GM04503 (cell line): Measurements from ENCODE around the gene ACAN.

Source experiments
- DNase-seq: peaks from one replicate; pipeline ENCODE4 v3.0.0-alpha.2; 2012; ENCODE audit warnings: low read depth

ACAN gene

DNA sequence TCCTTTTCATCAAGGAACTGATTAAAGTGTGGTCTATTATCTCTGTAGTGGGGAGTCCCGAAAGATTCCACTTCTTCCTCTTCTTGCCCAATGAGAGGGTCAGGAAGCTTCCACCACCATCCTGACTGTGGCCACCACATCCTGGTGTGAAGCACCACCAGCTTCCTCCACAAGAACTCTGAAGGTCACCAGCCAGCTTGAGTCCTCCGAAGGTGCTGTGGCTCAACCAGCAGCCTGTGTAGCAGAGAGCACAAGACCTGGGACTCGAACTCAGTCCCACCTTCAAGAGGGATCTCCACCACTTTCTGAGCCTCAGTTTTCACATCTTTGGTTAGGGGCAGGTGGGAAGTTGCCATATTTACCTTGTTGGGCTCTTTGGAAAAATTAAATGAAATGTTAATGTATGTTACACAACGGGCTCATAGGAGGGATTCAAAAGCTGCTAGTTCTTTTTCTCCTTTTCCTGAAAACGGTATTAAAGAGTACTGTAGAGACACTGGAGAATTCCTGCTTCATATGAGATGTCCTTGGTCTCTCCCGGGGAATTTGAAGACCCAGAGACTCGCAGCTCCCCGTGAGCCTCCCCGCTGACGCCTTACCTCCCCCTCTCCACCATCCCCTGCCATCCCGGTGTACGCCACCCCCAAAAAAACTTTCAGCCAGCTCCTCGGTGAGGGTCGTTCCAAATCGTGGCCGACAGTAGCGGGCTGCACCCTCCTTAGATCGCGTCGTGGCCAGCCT, 816 bp upstream of the ACAN start:
- DNase-seq: no peak

DNA sequence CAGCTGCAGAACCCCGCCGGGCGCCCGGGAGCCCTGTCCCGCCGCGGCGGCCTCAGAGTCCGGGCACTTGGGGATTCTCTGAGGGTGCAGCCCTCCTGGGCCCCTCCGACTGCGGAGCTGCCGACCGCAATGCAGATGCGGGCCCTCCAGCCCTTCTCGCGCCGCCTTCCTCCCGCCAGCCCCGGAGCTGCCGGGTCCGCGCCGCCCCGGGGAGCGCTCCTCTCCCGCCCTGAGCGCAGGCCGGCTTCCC, 320 bp upstream of the ACAN start:
- DNase-seq: no peak

DNA sequence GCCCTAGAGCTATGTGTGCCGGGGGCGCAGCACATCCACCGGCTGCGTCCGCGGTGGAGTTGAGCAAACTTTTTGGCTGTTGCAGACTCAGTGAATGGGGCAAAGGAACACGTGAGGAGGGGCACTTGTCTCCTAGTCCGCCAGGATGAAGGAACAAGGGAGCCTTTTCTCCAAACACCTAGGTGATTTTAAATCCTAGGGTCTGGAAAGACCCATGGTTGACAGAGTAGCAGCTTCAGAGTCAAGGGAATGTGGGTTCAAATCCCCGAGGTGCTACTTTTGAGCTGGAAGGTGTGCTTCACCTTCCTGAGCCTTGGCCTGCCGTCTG, 648 bp downstream of the ACAN start:
- DNase-seq: no peak

DNA sequence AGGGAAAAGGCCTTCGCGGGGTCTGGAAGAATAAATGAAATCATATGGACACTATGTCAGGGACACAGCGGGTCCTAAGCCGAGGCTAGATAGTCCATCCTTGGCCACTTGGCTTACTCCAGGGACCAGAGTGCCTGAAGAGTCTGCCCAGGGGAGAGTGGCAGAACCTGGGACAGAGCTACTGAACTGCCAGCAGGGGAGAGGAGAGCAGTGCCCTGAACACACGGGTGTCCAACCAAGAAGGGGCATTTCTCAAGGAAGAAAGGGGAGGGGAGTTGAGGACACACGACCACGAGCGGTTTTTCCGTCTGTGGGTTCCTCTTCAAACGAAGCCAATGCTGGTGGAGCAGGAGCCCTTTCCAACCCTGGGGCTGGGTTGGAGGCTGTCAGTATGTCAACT, 1.0 kb downstream of the ACAN start:
- DNase-seq: no peak

DNA sequence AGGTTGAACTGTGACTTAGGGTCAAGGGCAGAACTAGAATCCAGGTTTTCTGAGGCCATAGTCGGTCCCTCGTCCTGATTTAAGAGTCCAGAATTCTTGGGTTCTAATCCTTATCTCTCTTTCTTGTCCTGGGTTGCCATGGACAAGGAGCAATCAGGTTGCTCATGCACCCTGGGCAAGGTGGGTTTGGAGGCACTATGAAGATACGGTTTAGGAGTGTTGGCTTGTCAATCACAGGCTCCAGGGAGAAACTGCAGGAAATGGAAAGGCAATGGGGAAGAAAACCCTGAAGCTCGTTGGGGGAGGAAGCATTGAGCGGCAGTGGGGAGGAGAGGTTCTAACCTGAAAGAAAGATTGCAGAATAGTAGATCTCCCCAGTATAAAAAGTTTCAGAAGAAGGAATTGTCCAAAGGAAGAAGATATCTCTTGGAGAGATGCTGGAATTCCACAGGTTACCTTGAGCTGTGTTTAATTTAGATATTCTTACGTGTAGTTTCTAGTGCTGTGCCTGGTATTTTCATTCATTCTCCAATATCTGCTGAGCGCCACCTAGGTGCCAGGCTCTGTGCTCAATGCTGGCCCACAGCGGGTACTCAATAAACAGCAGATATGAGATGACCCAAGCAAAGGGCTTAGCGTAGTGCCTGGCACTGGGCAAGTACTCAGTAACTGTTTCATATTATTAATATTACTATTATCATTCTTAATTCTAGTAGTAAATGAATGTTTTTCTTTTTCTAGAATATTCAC, 2.0 kb downstream of the ACAN start:
- no peak for DNase-seq

DNA sequence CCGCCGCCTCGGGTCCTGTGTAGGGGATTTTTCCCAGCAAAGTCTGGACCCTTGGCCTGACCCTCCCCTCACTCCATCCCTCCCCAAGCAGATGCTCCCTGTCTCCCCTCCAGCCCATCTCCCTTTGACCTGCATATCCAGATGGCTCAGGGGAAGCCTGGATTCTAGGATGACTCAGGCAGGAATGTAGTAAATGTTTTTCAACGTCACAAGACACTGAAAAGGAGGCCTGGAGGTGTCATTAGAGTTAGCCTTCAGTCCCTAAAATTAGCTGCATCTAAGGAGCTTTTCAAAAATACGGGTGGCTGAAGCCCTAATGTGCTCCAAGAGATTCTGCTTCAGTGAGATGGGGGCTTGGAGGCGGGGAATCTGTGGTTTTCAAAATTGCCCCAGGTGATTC, 7.2 kb downstream of the ACAN start:
- no peak for DNase-seq

DNA sequence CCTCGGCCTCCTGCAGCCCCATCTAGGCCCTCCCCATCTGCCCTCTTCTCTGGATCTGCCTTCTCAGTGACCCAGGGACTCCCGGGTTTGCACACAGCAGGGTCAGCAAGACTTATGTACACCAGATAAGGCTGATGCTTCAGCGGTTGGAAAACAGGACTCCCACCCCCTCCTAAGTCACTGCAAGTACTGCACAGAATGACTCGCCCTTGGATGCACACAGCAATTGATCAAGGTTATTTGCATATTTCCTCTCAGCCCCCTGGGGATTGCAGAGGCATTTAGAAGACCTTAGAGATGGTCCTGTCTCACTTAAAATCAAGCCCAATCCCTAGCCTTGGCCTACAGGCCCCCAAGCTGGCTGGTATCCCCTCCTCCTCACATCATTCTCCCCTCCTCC, 8.9 kb downstream of the ACAN start:
- no peak for DNase-seq

DNA sequence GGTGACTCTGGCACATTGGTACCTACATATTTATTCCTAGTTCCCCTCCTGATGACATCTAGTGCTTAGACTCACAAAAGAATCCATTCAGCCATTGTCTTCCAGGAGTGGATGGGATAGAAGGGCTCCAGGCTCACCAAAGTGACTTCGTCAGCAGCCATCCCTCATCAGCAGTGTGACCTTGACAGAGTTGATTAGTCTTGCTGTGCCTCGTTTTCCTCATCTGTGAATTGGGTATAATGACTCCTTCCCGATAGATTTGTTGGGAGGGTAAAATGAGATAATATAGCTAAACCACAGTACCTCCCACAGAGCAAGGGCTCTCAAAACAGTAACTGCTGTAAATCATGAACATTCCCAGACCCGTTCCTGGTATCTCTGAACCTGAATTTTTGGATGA, 10.7 kb downstream of the ACAN start:
- no peak for DNase-seq

DNA sequence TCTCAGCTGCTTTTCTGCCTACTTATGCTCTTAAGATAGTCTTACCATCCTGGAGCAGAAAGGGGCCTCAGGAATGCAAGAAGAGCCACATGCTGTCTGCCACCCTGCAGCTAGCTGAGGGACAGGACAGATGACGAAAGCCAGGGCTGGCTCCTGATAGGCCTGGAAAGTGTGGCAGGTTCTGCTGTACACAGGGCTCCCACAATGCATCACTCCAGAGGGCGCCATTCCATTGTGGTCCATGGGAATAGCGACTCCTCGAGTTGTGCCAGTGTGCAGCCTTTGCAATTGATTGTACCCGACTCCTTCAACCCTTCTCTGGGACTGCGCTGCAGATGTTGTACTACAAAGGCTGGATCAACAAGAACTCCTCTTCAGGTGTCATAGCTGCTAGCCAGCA, 11.2 kb downstream of the ACAN start:
- no peak for DNase-seq

DNA sequence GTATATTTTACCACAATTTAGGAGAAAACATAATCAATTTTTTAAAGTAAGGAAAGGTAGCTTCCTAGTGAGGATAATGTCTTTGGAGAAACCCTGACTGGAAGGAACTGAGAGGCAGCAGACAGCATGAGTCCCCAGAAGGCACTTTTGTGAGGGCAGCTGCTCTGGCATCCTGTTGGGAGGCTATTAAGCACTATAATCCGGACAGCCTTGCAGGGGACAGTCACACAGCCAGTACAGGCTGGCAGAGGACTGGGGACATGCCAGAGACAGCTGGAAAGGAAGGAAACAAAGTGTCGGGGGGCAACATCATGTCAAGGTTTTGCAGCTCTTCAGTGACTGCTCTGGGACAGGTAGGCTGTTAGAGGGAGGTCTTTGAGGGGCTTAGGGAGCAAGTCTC, 15.7 kb downstream of the ACAN start:
- DNase-seq: no peak

DNA sequence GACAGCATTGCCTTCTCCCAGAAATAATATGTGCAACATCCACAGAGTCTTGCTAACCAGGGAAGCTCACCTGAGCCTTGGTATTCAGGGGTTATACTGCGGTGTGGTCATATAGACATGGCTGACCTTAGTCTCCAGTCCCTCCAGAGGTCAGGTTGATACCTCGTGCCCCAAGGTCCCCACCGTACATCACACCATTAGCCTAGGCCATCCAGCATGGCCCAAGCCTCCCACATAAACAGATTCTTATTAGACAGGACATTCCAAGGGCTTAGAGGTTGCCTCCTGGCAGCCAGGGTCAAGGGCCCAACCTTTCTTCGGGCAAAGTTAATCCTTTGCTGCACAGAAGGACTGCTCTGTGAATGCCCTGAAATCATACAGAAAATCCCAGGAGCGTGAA, 18.8 kb downstream of the ACAN start:
- no peak for DNase-seq

DNA sequence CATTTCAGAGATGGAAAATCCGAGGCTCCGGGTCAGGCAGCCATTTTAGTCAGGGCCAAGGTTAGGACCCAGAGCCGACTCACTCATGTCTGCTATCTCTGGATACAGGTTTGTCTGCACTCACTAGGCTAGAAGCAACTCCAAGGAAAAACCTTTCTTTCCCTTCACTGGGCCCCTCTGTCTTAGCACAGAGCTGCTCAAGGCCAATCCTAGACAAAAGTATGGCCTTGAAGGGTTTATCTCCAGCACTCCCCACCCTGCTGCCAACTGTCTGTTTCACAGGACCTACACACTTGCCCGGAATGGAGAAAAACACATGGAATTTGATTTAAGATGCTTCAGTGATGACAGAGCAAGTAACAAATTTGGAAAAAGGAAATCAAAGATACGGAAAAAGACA, 25.6 kb downstream of the ACAN start:
- no peak for DNase-seq

DNA sequence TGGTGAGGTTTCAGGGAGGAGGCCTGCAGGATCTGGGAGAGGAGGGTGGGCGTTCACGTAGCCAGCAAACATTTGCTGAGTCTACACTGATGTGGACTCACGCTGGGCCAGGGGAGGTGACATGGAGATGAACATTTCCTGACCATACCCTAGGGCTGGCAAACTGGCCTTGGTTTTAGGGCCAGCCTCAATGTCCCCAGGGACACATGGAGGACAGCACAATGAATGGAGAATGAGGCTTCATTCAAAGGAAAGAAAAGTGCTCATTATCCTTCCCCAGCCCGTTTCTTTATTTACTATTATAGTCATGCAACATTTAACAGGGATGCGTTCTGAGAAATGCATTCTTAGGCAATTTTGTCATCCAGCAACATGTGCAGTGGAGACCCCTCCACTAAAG, 26.8 kb downstream of the ACAN start:
- no peak for DNase-seq

DNA sequence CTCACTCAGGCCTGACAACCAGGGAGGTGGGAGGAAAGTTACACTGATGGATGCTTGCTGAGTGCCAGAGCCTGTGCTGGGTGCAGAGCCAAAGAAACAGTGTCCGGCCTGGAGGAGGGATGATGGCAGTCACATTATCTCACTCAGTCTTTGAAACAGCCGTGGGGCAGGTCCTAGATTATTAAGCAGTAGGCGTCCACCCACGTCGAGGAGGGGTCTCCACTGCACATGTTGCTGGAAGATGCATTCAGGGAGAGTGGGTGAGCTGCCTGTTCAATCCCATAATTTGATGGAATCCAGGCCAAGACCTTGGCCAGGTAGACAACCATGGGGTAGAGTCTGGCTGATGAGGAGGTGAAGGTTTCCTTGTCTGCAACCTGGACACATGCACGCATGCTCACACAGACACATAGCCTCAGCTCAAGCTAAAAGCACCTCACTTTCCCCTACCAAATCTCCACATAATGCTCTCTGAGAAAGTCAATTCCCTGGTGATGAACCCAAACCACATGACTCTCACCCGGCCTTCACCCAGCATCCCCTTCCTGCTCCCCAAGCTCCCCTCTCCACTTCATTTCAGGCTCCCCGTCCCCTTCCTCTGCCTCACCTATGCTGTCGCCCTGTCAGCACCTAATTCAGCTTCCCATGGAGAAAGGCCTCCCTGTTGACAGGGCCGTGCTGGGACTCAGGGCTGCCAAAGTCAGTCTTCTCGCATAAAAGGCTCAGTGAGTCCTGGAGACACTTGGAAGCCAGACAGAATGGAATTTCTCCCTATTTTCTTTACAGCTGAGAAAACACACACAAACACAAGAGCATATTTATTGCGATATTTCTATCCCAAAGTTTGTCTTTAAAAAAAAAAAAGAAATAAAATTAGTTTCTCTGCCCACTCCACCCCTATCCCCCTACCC, 29.8 kb downstream of the ACAN start:
- no peak for DNase-seq

DNA sequence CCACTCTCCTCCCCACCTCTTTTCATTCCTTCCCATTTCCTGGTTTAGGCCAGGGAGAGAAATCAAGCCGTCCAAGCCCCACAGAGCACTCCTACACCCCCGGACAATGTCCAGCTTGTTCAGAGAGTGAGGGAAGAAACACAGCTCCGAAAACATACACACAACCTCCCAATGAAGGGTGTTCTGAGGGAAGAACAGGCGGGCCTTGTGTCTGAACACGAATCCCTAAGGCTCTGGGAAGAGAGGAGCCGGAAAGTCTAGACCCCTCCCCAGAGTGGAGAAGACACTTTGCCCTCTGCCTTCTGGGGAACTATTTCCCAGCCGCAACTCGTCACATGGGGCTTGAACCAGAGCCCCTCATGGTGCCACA, 30.5 kb downstream of the ACAN start:
- DNase-seq: no peak

DNA sequence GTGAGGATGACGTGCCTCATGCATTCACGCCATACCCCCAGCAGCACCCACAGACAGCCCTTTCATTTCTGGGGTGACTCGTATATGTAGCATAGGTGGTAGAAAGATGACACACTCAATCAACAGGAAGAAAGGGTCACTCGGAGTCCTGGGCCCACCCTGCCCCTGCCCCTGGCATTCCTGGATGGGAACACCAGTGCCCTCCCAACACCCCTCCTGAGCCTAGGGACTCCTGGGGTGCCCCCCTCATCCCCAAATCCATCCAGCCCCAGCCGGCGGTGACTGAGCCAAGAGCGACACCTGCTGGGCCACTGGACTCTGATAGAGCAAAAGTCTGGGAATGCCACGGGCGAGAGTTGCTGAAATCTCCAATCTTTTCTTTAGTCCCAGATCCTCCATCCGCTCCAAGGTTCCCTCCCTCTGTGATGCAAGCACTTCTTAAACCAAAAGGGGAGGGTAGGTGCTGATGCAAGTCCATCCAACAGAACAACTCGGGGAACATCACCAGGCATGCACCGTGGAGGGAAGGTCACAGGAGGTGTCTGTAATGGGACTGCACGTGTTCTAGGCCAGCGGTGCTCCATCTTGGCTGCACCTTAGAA, 31.1 kb downstream of the ACAN start:
- DNase-seq: no peak

DNA sequence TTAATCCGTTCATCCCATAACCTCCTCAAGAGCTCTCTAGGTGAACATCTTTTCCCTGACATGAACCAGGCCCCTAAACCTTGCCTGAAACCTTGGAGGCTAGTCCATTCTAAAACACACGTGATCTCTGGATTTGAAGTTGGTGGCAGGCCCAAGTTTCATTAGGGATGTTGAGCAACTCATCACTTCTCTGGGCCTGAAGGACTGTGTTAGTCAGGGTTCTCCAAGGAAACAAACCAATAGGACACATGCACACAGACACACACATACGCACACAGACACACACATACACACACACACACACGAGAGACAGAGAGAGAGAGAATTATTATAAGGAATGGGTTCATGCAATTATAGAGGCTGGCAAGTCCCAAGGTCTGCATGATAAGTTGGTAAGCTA, 31.9 kb downstream of the ACAN start:
- DNase-seq: peak; percentile 34

DNA sequence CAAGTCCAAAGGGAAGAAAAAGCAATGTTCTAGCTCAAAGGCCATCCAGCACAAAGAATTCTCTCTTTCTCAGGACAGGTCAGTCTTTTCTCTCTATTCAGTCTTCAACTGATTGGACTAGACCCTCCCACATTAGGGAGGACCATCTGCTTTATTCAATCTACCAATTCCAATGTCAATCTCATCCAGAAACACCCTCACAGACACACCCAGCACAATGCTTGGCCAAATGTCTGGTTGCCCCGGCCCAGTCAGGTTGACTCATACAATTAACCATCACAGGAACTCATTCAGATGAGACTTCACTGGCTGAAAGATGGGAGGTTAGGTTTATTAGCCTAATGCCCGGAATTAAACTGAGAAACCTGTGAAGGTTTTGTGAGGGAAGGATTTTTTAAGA, 32.4 kb downstream of the ACAN start:
- peak; percentile 11 for DNase-seq

DNA sequence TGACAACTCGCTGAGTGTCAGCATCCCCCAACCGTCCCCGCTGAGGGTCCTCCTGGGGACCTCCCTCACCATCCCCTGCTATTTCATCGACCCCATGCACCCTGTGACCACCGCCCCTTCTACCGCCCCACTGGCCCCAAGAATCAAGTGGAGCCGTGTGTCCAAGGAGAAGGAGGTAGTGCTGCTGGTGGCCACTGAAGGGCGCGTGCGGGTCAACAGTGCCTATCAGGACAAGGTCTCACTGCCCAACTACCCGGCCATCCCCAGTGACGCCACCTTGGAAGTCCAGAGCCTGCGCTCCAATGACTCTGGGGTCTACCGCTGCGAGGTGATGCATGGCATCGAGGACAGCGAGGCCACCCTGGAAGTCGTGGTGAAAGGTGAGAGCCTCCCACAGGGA, 35.4 kb downstream of the ACAN start:
- no peak for DNase-seq

DNA sequence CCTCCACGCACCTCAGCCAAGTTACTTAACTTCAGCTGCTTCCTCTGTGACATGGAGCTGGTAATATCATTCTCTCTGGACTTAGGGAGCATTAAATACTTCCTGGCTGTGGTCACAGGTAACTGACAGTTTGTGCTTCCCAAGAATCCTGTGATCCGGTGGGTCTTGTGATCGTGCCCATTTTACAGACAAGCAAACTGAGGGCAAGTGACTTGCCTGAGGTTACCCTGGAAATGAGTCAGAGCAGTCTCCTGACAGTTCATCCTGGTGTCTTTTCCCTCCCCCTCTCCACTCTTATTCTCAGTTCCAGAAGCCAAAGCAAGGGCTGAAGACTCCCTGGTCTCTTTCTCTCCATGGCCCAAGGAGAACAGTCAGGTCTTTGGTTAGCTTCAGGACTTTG, 35.9 kb downstream of the ACAN start:
- DNase-seq: no peak

DNA sequence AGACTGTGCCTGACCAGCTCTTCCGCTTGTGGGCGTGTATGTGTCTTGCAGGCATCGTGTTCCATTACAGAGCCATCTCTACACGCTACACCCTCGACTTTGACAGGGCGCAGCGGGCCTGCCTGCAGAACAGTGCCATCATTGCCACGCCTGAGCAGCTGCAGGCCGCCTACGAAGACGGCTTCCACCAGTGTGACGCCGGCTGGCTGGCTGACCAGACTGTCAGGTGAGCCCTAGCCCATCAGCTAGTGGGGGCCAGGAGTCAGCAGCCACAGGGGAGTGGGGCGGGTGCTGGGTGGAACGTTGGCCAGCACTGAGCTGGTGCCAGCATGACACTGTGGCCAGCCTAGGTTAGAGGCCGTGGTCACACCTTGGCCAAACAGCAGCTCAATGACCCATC, 36.7 kb downstream of the ACAN start:
- DNase-seq: no peak

DNA sequence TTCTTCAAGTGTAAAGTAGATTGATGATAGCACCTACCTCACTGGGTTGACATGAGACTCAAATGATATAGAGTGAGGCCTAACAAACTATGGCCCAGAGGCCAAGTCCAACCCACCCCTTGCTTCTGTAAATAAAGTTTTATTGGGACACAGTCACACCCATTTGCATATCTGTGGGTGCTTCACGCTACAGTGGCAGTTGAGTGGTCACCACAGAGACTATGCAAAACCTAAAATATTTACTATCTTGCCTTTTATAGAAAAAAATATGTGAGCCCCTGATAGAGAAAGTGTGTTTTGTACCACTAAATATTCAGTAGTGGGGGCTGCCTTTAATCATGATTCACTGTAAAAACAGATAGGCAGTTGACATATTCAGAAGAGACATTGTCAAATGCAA, 38.0 kb downstream of the ACAN start:
- DNase-seq: no peak

DNA sequence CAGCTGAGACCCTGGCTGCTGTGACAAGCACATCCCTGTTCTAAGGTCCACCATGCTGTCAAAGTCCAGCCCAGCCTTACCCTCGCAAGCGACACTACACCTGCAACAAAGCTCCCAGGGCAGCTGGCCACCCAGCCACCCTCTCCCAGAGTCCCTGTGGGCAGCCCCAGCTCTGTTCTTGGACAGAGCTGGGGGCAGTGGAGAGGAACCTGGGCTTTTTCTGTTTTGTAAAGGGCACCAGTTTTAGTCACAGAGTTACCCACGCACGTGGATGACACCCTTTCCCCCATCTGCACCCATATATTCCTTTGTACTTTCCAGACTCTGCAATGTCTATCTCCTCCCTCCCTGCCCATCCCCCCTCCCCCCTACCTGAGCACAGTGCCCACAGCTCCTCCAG, 38.9 kb downstream of the ACAN start:
- no peak for DNase-seq
